Hematopoietic multipotent progenitor cell treated with erythropoietin and hydrocortisone succinate and interleukin-3 and kit ligand, for 17 days (in vitro differentiated cells): Measurements from ENCODE around the gene TNFSF12.

Experiments used
- DNase-seq: peaks from one replicate; pipeline ENCODE4 v3.0.0-alpha.2; 2015; ENCODE audit warnings: low spot score

Gene TNFSF12

GRCh38 chr17:7570351-7570750, 21.5 kb downstream of the TNFSF12 start:
- DNase-seq, result no peak

- no peak for DNase-seq
These were observed 23.4 kb downstream of the TNFSF12 start for GRCh38 chr17:7572338-7572587.

- DNase-seq, result peak; percentile 100
These were observed 23.9 kb downstream of the TNFSF12 start for GRCh38 chr17:7572588-7573323.

GRCh38 chr17:7573324-7574080, 24.6 kb downstream of the TNFSF12 start:
- peak; percentile 72 for DNase-seq

- DNase-seq, result no peak
These were observed 25.5 kb downstream of the TNFSF12 start for GRCh38 chr17:7574176-7574953.

- DNase-seq, result no peak
These were observed 26.6 kb downstream of the TNFSF12 start for GRCh38 chr17:7575481-7575883.

- DNase-seq, result no peak
These were observed 27.1 kb downstream of the TNFSF12 start for GRCh38 chr17:7575959-7576358.

- no peak for DNase-seq
These were observed 27.6 kb downstream of the TNFSF12 start for GRCh38 chr17:7576432-7576937.

- no peak for DNase-seq
These were observed 28.7 kb downstream of the TNFSF12 start for GRCh38 chr17:7577327-7578199.

- peak; percentile 57 for DNase-seq
These were observed 30.4 kb downstream of the TNFSF12 start, which contains the start of gene CD68 for GRCh38 chr17:7579001-7579833. CD68 (plus strand) TSS chr17:7579638; CDS start chr17:7579678, 40 bp downstream.

- DNase-seq, result no peak
These were observed 31.2 kb downstream of the TNFSF12 start for GRCh38 chr17:7579834-7580603.

GRCh38 chr17:7580604-7581575, 32.0 kb downstream of the TNFSF12 start:
- DNase-seq, result peak; percentile 64

- DNase-seq, result no peak
These were observed 33.8 kb downstream of the TNFSF12 start for GRCh38 chr17:7582396-7583252.

GRCh38 chr17:7583253-7584109, 34.6 kb downstream of the TNFSF12 start, which contains the start of gene MPDU1:
MPDU1 (plus strand) TSS chr17:7583852; CDS start chr17:7583863, 11 bp downstream.
- peak; percentile 93 for DNase-seq

GRCh38 chr17:7586673-7587419, 38.0 kb downstream of the TNFSF12 start:
- peak; percentile 68 for DNase-seq
